Fibroblast of lung (primary cell): ENCODE results near the gene RERE.

Source experiments
- EZH2 ChIP-seq: IDR thresholded peaks from 2 replicates; pipeline ENCODE4 v1.5.1; 2012; ENCODE audit warnings: low read length, control low read depth, mild to moderate bottlenecking; ENCODE audit errors: missing control alignments
- TF ChIP-seq, protein P1 (sequence below), 2 donors: IDR thresholded peaks in 1 of 2; conservative IDR thresholded peaks in 1 of 2; 1 replicate in 1 of 2; 2 replicates in 1 of 2; pipeline ENCODE4 v1.5.1; 2011 to 2012; ENCODE audit warnings: low read length in 2 of 2, control low read depth in 1 of 2, inconsistent platforms in 1 of 2, low read depth in 1 of 2, mild to moderate bottlenecking in 1 of 2

GRCh38 chr1:8408151-8408839, 409.1 kb downstream of the RERE start:
- TF ChIP-seq, protein P1, sequence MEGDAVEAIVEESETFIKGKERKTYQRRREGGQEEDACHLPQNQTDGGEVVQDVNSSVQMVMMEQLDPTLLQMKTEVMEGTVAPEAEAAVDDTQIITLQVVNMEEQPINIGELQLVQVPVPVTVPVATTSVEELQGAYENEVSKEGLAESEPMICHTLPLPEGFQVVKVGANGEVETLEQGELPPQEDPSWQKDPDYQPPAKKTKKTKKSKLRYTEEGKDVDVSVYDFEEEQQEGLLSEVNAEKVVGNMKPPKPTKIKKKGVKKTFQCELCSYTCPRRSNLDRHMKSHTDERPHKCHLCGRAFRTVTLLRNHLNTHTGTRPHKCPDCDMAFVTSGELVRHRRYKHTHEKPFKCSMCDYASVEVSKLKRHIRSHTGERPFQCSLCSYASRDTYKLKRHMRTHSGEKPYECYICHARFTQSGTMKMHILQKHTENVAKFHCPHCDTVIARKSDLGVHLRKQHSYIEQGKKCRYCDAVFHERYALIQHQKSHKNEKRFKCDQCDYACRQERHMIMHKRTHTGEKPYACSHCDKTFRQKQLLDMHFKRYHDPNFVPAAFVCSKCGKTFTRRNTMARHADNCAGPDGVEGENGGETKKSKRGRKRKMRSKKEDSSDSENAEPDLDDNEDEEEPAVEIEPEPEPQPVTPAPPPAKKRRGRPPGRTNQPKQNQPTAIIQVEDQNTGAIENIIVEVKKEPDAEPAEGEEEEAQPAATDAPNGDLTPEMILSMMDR (conservative IDR thresholded peaks at IDR 0.05 in 1 of 2, IDR thresholded peaks at IDR 0.05 in 1 of 2; ENCODE audit: low read depth in 1 of 2, low read length in 2 of 2), result no peak
- no peak for TF ChIP-seq EZH2
